Keratinocyte (primary cell): Measurements from ENCODE around the gene GRK3. TPM values are rescaled to one million over a fixed set of nuclear protein-coding genes. Genes with fewer than 3 reads are reported as not detected.

Experiments
- DNase-seq: peaks from one replicate; pipeline ENCODE4 v3.0.0-alpha.2; 2011; ENCODE audit warnings: low read depth, missing footprints, low spot score
- FAIRE-seq: peaks from 2 replicates; lab custom pipeline; 2011; peaks lifted over from hg19 to GRCh38; lab: Jason Lieb, UNC
- H2AFZ ChIP-seq: 2 replicates; pipeline ENCODE4 v1.6.0; 2012; ENCODE audit warnings: low read length, control low read depth, inconsistent platforms; ENCODE audit not compliant: control insufficient read depth
- H3K27ac ChIP-seq: 2 replicates; pipeline ENCODE4 v1.5.1; 2011; ENCODE audit warnings: low read length; ENCODE audit not compliant: control insufficient read depth, insufficient read depth
- H3K27me3 ChIP-seq: 3 replicates; pipeline ENCODE4 v1.6.0; 2011; ENCODE audit warnings: low read length; ENCODE audit not compliant: control insufficient read depth, insufficient read depth; ENCODE audit errors: extremely low read depth
- H3K36me3 ChIP-seq, 2 experiments: 2 replicates in 1 of 2; 3 replicates in 1 of 2; pipeline ENCODE4 v1.5.1; 2011; ENCODE audit warnings: low read length in 2 of 2, mild to moderate bottlenecking in 1 of 2; ENCODE audit not compliant: control insufficient read depth in 2 of 2, insufficient read depth in 2 of 2; ENCODE audit errors: extremely low read depth in 1 of 2
- H3K4me1 ChIP-seq: 3 replicates; pipeline ENCODE4 v1.5.1; 2011; ENCODE audit warnings: low read length; ENCODE audit not compliant: control insufficient read depth, insufficient read depth; ENCODE audit errors: extremely low read depth
- H3K4me2 ChIP-seq: 3 replicates; pipeline ENCODE4 v1.6.0; 2011; ENCODE audit warnings: low read depth, low read length; ENCODE audit not compliant: control insufficient read depth, insufficient read depth; ENCODE audit errors: extremely low read depth
- H3K4me3 ChIP-seq, 3 experiments: fragments of 200-600 bp in 1 of 3; sonication (generic) in 1 of 3; 2 replicates in 2 of 3; 3 replicates in 1 of 3; pipeline ENCODE4 v1.5.1; 2011 to 2016; ENCODE audit warnings: low read length in 3 of 3, mild to moderate bottlenecking in 3 of 3, control low read depth in 2 of 3, inconsistent platforms in 1 of 3, low read depth in 1 of 3, mixed read lengths in 1 of 3, mixed run types in 1 of 3, moderate library complexity in 1 of 3; ENCODE audit not compliant: control insufficient read depth in 2 of 3, insufficient read depth in 2 of 3; ENCODE audit errors: extremely low read depth in 1 of 3
- H3K79me2 ChIP-seq: 2 replicates; pipeline ENCODE4 v1.6.0; 2012; ENCODE audit warnings: low read length; ENCODE audit not compliant: control insufficient read depth, insufficient read depth
- H3K9ac ChIP-seq: 3 replicates; pipeline ENCODE4 v1.6.0; 2011; ENCODE audit warnings: low read length; ENCODE audit not compliant: control insufficient read depth, insufficient read depth; ENCODE audit errors: extremely low read depth
- H3K9me1 ChIP-seq: 3 replicates; pipeline ENCODE4 v1.6.0; 2011; ENCODE audit warnings: low read length; ENCODE audit not compliant: control insufficient read depth, insufficient read depth; ENCODE audit errors: extremely low read depth
- H3K9me3 ChIP-seq: 2 replicates; pipeline ENCODE4 v1.5.1; 2012; ENCODE audit warnings: low read depth, low read length; ENCODE audit not compliant: control insufficient read depth
- H4K20me1 ChIP-seq: 3 replicates; pipeline ENCODE4 v1.6.0; 2011; ENCODE audit warnings: low read length; ENCODE audit not compliant: control insufficient read depth, insufficient read depth; ENCODE audit errors: extremely low read depth
- EZH2 ChIP-seq: IDR thresholded peaks from one replicate; pipeline ENCODE4 v1.6.1; 2012; ENCODE audit warnings: inconsistent platforms, mild to moderate bottlenecking, low read length, moderate library complexity
- dilution Hi-C: fragments of 300-500 bp; cut with MboI; formaldehyde crosslinking; loops from one replicate; pipeline ENCODE4 v1.7.0; 2020; ENCODE audit warnings: low sequenced_read_pairs; ENCODE audit not compliant: extremely low pct_ligation_motif_present
- polyA plus RNA-seq, 5 experiments: library from polyadenylated mRNA; depleted of rRNA in 3 of 5; stranded (reverse) in 3 of 5; stranded (forward) in 1 of 5; unstranded in 1 of 5; fragments of >200 nt; gene quantifications; 1 replicate in 1 of 5; 2 replicates in 3 of 5; 3 replicates in 1 of 5; pipeline versions ENCODE4 v1.2.1 to v1.2.3, GENCODE V29; 2011 to 2012; ENCODE audit warnings: missing spikeins in 2 of 5, low read depth in 1 of 5, low replicate concordance in 1 of 5
- TF ChIP-seq, protein P1 (sequence below), 3 experiments: IDR thresholded peaks in 1 of 3; conservative IDR thresholded peaks in 1 of 3; optimal IDR thresholded peaks in 1 of 3; 2 replicates in 2 of 3; 3 replicates in 1 of 3; pipeline versions ENCODE3 to v1.5.1; 2011; ENCODE audit warnings: low read length in 3 of 3, mild to moderate bottlenecking in 3 of 3, moderate library complexity in 2 of 3, control low read depth in 1 of 3, inconsistent platforms in 1 of 3; ENCODE audit not compliant: insufficient read depth in 2 of 3; ENCODE audit errors: extremely low read depth in 1 of 3

Gene GRK3
- polyA plus RNA-seq, 1 donor (not counting 4 experiments of a cell fraction or from before 2014, with no cell fraction given), result 8.1 TPM

GRCh38 chr22:25651332-25652085 lies 87.0 kb downstream of the GRK3 start:
- H3K4me2 ChIP-seq, result no peak overlapping the region
- no peak for TF ChIP-seq EZH2
- TF ChIP-seq, protein P1, sequence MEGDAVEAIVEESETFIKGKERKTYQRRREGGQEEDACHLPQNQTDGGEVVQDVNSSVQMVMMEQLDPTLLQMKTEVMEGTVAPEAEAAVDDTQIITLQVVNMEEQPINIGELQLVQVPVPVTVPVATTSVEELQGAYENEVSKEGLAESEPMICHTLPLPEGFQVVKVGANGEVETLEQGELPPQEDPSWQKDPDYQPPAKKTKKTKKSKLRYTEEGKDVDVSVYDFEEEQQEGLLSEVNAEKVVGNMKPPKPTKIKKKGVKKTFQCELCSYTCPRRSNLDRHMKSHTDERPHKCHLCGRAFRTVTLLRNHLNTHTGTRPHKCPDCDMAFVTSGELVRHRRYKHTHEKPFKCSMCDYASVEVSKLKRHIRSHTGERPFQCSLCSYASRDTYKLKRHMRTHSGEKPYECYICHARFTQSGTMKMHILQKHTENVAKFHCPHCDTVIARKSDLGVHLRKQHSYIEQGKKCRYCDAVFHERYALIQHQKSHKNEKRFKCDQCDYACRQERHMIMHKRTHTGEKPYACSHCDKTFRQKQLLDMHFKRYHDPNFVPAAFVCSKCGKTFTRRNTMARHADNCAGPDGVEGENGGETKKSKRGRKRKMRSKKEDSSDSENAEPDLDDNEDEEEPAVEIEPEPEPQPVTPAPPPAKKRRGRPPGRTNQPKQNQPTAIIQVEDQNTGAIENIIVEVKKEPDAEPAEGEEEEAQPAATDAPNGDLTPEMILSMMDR (optimal IDR thresholded peaks at IDR 0.05 in 1 of 3, IDR thresholded peaks at IDR 0.05 in 1 of 3, conservative IDR thresholded peaks at IDR 0.05 in 1 of 3; ENCODE audit: extremely low read depth in 1 of 3, insufficient read depth in 2 of 3, low read length in 3 of 3), result no peak
- no peaks in the 10 kb centered on the region for H4K20me1 ChIP-seq
- no peak overlapping the region for H3K27ac ChIP-seq
- peaks cover 12% of the 10 kb centered on the region for H3K4me1 ChIP-seq
- no peak overlapping the region for H3K9ac ChIP-seq
- no peak overlapping the region for H3K4me3 ChIP-seq
- no peak overlapping the region for H2AFZ ChIP-seq
- H3K27me3 ChIP-seq, result no peaks in the 10 kb centered on the region
- no peaks in the 10 kb centered on the region for H3K9me1 ChIP-seq
- DNase-seq (no peak), FAIRE-seq (peak; percentile 39)
- dilution Hi-C loops, result no loop called here
- H3K36me3 ChIP-seq, result no peaks in the 10 kb centered on the region
- H3K9me3 ChIP-seq, result no peaks in the 10 kb centered on the region
- H3K79me2 ChIP-seq, result no peaks in the 10 kb centered on the region

GRCh38 chr22:25654676-25655075 lies 90.2 kb downstream of the GRK3 start:
- H3K4me3 ChIP-seq, result no peak overlapping the region
- DNase-seq (no peak), FAIRE-seq (peak; percentile 48)
- no peak overlapping the region for H2AFZ ChIP-seq
- peak overlapping the region; percentile 20 for H3K4me2 ChIP-seq
- H4K20me1 ChIP-seq, result no peaks in the 10 kb centered on the region
- no peak overlapping the region for H3K9ac ChIP-seq
- peaks cover 12% of the 10 kb centered on the region for H3K4me1 ChIP-seq
- TF ChIP-seq, protein P1 (optimal IDR thresholded peaks at IDR 0.05 in 1 of 3, IDR thresholded peaks at IDR 0.05 in 1 of 3, conservative IDR thresholded peaks at IDR 0.05 in 1 of 3; ENCODE audit: extremely low read depth in 1 of 3, insufficient read depth in 2 of 3, low read length in 3 of 3), result no peak
- TF ChIP-seq EZH2, result no peak
- H3K9me1 ChIP-seq, result no peaks in the 10 kb centered on the region
- dilution Hi-C loops, result no loop called here
- no peaks in the 10 kb centered on the region for H3K27me3 ChIP-seq
- H3K79me2 ChIP-seq, result no peaks in the 10 kb centered on the region
- peak overlapping the region; percentile 2 for H3K27ac ChIP-seq
- no peaks in the 10 kb centered on the region for H3K36me3 ChIP-seq
- H3K9me3 ChIP-seq, result no peaks in the 10 kb centered on the region
